Measurements from ENCODE around the gene HSDL2. TPM values are rescaled to one million over a fixed set of nuclear protein-coding genes. Genes with fewer than 3 reads are reported as not detected.

The HSDL2 gene
- total and polyA plus RNA-seq, 10 of the 15 experiments (the other 5 are each of a cell fraction or from before 2014, with no cell fraction given) = 20.9 to 46.1 (median 27.0) TPM

DNA sequence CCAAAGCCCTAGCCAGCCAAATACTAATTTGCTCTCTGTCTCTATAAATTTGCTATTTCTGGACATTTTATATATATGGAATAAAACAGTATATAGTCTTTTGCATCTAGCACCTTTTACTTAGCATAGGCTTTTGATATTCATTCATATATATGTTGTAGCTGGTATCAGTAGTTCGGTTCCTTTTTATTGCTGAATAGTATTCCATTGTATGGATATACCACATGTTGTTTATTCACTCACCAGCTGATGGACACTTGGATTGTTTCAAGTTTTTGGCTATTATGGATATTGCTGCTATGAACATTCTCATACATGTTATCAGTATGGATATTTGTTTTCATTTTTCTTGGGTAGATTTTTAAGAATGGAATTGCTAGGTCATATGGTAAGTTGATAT, 82.9 kb downstream of the HSDL2 start:
- no peaks in the 10 kb centered on the region; the same call in 2 of the 3 replicates for H3K9me3 ChIP-seq (replicated peaks; ENCODE audit: control insufficient read depth, insufficient read depth, low read length)
- H3K9ac ChIP-seq (ENCODE audit: control insufficient read depth, insufficient read depth, low read length) = no peak overlapping the region
- POLR2A ChIA-PET = interaction anchor here (0.7 kb wide), 1 partner anchor 255 kb away, joined by 4 read pairs; the partner anchor contains the start of gene INIP
- WGBS (ENCODE audit: insufficient coverage, insufficient replicate concordance, low lambda C conversion rate, missing lambda C conversion rate) = 96% methylated on average over 1 of the region's 1 CpG
- no peaks in the 10 kb centered on the region for H3K4me1 ChIP-seq (ENCODE audit: control insufficient read depth, insufficient read depth, low read length)
- no peak overlapping the region for H3K27ac ChIP-seq (ENCODE audit: control insufficient read depth, insufficient read depth)
- BruUV-seq (replicated peaks) = no TSS peak
- CTCF ChIA-PET = interaction anchor here (1.6 kb wide), 1 partner anchor 203 kb away, joined by 4 read pairs; no protein-coding TSS in a partner anchor
- ATAC-seq (no peak), DNase-seq (ENCODE audit: low read depth, low spot score) (no peak), FAIRE-seq (no peak)
- TF ChIP-seq MTA3 (IDR thresholded peaks at IDR 0.05; ENCODE audit: borderline replicate concordance, low read length) (no peak), POU2F2 (IDR thresholded peaks at IDR 0.05; ENCODE audit: borderline replicate concordance, low read depth, low read length) (no peak), NFIC (IDR thresholded peaks at IDR 0.05; ENCODE audit: low read depth, low read length) (no peak), KAT2A (conservative IDR thresholded peaks at IDR 0.05; ENCODE audit: control insufficient read depth, low read depth, low read length) (no peak), ESRRA (IDR thresholded peaks at IDR 0.05; ENCODE audit: low read length) (no peak), TCF7 (IDR thresholded peaks at IDR 0.05; ENCODE audit: borderline replicate concordance) (no peak), HDGF (IDR thresholded peaks at IDR 0.05) (no peak), POLR2AphosphoS2 (IDR thresholded peaks at IDR 0.05; ENCODE audit: low read depth, low read length) (no peak), IKZF1 (conservative IDR thresholded peaks at IDR 0.05) (no peak), TARDBP (IDR thresholded peaks at IDR 0.05; ENCODE audit: borderline replicate concordance) (no peak), BCL11A (IDR thresholded peaks at IDR 0.05; ENCODE audit: low read depth, low read length) (no peak)
- TF ChIP-seq, protein P1, sequence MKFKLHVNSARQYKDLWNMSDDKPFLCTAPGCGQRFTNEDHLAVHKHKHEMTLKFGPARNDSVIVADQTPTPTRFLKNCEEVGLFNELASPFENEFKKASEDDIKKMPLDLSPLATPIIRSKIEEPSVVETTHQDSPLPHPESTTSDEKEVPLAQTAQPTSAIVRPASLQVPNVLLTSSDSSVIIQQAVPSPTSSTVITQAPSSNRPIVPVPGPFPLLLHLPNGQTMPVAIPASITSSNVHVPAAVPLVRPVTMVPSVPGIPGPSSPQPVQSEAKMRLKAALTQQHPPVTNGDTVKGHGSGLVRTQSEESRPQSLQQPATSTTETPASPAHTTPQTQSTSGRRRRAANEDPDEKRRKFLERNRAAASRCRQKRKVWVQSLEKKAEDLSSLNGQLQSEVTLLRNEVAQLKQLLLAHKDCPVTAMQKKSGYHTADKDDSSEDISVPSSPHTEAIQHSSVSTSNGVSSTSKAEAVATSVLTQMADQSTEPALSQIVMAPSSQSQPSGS (IDR thresholded peaks at IDR 0.05; ENCODE audit: low read length) = no peak
- TF ChIP-seq, protein P2, sequence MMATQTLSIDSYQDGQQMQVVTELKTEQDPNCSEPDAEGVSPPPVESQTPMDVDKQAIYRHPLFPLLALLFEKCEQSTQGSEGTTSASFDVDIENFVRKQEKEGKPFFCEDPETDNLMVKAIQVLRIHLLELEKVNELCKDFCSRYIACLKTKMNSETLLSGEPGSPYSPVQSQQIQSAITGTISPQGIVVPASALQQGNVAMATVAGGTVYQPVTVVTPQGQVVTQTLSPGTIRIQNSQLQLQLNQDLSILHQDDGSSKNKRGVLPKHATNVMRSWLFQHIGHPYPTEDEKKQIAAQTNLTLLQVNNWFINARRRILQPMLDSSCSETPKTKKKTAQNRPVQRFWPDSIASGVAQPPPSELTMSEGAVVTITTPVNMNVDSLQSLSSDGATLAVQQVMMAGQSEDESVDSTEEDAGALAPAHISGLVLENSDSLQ (IDR thresholded peaks at IDR 0.05) = no peak
- TF ChIP-seq, protein P3, sequence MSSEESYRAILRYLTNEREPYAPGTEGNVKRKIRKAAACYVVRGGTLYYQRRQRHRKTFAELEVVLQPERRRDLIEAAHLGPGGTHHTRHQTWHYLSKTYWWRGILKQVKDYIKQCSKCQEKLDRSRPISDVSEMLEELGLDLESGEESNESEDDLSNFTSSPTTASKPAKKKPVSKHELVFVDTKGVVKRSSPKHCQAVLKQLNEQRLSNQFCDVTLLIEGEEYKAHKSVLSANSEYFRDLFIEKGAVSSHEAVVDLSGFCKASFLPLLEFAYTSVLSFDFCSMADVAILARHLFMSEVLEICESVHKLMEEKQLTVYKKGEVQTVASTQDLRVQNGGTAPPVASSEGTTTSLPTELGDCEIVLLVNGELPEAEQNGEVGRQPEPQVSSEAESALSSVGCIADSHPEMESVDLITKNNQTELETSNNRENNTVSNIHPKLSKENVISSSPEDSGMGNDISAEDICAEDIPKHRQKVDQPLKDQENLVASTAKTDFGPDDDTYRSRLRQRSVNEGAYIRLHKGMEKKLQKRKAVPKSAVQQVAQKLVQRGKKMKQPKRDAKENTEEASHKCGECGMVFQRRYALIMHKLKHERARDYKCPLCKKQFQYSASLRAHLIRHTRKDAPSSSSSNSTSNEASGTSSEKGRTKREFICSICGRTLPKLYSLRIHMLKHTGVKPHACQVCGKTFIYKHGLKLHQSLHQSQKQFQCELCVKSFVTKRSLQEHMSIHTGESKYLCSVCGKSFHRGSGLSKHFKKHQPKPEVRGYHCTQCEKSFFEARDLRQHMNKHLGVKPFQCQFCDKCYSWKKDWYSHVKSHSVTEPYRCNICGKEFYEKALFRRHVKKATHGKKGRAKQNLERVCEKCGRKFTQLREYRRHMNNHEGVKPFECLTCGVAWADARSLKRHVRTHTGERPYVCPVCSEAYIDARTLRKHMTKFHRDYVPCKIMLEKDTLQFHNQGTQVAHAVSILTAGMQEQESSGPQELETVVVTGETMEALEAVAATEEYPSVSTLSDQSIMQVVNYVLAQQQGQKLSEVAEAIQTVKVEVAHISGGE (CRISPR knock-in tag; IDR thresholded peaks at IDR 0.05) = no peak
- H2AFZ ChIP-seq (ENCODE audit: control insufficient read depth, low read depth, low read length) = no peak overlapping the region
- H3K36me3 ChIP-seq (ENCODE audit: control insufficient read depth in 2 of 2, insufficient read depth in 2 of 2, low read length in 1 of 2) = no peaks in the 10 kb centered on the region; a peak in 1 of 4 replicates
- H4K20me1 ChIP-seq (ENCODE audit: control insufficient read depth, insufficient read depth) = no peaks in the 10 kb centered on the region
- no peaks in the 10 kb centered on the region for H3K79me2 ChIP-seq (ENCODE audit: control insufficient read depth, insufficient read depth, low read length)
- SMC1A ChIA-PET (ENCODE audit: uncharacterized antibody, unreplicated experiment) = no interaction called here
- in situ Hi-C loops (cut with MboI) = no loop called here
- RAD21 ChIA-PET (ENCODE audit: unreplicated experiment) = no interaction called here
- H3K4me2 ChIP-seq (ENCODE audit: control insufficient read depth, insufficient read depth) = no peak overlapping the region
- no peaks in the 10 kb centered on the region for H3K27me3 ChIP-seq (replicated peaks in 1 of 2; ENCODE audit: control insufficient read depth in 2 of 2, insufficient read depth in 2 of 2, low read length in 1 of 2)
- intact Hi-C loops (cut with micrococcal nuclease; ENCODE audit: unreplicated experiment) = no loop called here
- no peak overlapping the region for H3K4me3 ChIP-seq
